CD4-positive, alpha-beta T cell treated with Interferon gamma for 1 hour (primary cell): ENCODE measurements around the gene MARK2.
"Not testable (repeated sequence)": the region's sequence is repeated elsewhere in the genome, so short reads cannot be mapped to it uniquely, and the experiment has no call there.

ENCODE experiments used
- DNase-seq: peaks from one replicate; pipeline ENCODE4 v3.0.0-alpha.2; 2020

The MARK2 gene

DNA sequence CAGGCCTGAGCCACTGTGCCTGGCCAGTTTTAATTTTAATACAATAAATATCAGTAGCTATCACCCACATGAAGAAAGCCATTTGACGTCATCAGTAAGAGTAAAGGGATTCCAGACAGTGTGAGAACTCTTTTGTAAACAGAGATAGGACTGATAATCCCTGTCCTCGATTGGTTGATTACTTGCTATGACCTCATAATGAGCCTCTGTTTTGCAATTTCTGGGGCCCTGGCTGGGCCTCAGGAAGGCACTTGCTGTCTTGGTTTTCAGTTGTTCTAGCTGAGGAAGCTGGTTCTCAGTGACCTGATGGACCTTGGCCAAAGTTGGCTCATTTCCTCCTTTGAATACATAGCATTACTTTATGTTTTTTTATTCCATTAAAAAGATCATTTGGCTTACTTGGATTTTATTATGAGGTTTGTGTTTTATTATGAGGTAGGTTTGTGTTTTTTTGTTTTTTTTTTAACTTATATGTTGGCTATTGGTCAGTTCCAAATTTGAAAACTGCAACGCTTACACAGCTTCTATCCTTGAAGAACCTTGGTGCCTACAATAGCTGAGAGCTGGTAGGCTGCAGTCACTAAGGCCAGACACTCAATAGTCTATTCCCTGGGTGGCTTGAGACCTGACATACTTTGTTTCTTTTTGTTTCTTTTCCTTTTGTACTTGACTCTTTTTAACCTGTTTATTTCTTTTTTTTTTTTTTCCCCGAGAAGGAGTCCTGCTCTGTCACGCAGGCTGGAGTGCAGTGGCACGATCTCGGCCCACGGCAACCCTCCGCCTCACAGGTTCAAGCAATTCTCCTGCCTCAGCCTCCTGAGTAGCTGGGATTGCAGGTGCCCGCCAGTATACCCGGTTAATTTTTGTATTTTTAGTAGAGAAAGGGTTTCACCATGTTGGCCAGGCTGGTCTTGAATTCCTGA is 20.0 kb downstream of the MARK2 start:
- peak; percentile 51 for DNase-seq

DNA sequence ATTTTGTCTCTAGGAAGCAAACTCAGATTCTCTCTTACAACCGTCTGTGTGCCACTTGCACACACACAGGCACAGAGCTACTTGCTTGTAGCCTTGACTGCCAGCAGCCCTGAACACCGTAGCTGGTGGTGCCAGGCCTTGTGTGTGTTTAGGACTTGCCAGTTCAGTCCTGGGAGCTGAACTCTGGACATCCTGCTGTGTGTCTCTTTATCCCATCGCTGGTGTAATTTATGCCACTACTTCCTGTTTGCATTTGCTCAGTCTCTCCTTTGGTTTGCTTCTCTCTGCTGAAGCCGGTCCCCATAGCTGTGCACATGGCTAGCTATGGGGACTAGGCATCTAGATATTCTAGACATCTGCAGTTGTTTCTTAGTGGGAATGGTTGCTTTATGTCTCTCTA is 24.0 kb downstream of the MARK2 start:
- no peak for DNase-seq

- not testable (repeated sequence) for DNase-seq
Observed at GRCh38 chr11:63863620-63864019, 24.7 kb downstream of the MARK2 start.

DNA sequence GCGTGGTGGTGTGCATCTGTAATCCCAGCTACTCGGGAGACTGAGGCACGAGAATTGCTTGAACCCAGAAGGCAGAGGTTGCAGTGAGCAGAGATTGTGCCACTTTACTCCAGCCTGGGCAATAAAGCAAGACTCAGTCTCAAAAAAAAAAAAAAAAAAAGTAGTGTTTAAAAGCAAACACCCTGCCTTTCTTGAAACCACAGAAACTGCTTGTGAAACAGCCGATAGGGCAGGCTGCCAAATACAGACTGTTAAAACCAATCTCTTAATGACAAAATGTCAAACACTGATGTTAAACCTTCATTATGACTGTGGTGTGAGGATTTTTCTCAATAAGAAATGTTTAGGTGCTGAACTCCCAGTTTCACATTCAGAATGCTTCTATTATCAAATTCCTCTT is 27.3 kb downstream of the MARK2 start:
- peak; percentile 63 for DNase-seq

- no peak for DNase-seq
Observed at GRCh38 chr11:63867511-63867910, 28.6 kb downstream of the MARK2 start.

GRCh38 chr11:63868399-63869064 is 29.6 kb downstream of the MARK2 start:
- no peak for DNase-seq

GRCh38 chr11:63869171-63869591 is 30.3 kb downstream of the MARK2 start:
- no peak for DNase-seq

GRCh38 chr11:63869683-63870082 is 30.8 kb downstream of the MARK2 start:
- DNase-seq, result peak; percentile 28

GRCh38 chr11:63870351-63871140 is 31.6 kb downstream of the MARK2 start:
- no peak for DNase-seq

GRCh38 chr11:63871962-63872799 is 33.3 kb downstream of the MARK2 start:
- DNase-seq, result peak; percentile 82

- DNase-seq, result no peak
Observed at GRCh38 chr11:63872800-63873197, 33.9 kb downstream of the MARK2 start.

DNA sequence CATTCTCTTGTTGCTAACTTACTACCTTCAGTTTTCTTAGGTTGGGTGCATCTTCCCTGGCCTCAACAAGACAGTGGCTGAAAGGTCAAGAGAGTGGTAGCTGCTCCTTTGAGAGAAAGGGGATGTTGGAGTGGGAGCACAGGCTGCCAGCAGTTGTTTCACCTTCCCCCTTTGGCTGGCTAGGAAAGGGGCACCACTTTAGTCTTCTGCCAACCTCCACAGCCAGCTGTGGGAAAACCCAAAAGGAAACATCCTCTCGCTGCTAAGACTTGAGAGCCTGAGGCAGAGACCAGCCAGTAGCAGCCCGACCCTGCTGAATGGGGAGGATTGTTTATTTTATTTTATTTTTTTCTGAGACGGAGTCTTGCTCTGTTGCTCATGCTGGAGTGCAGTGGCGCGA is 34.4 kb downstream of the MARK2 start:
- DNase-seq, result no peak

DNA sequence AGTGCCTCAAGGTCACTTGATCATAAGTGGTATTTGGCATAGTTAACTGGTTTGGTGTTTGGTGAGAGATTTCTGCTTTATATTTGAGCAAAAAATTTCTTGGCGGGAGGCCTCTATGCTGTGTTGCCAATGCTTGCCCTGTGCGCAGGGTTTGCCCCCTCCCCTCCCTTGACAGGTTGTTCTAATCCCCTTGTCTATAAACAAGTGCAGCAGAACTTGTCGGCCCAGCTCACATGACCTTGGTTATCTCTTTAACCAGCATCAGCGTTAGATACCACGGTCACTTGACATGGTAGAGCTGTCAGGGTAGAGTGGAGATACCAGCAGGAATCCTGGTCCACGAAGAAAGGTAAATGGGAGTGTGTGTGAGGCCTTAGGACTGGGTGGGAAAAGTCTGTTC is 35.6 kb downstream of the MARK2 start:
- no peak for DNase-seq

DNA sequence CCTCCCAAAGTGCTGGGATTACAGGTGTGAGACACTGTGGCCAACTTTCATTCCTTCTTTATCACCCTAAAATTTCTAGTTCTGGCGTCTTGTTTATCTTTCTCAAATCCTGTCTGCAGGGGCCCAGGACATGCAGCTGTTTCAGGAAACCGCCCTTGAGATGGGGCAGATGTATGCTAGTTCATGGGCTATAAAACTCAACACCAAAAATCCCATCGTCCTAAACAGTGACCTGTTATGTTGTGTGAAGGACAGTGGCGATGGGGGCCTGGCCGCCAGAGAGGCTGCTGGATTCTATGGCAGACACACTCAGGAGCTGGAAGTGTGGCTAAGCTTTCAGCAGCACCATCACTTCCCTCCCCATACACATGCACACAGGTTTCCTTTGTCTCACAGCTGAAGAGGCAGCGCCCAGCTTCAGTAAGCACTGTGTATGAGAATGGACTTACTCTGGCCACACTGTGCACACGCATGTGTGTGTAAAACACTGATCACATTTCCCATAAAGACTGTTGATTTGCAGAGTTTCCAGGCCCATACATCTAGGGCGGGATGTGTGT is 36.7 kb downstream of the MARK2 start:
- no peak for DNase-seq

GRCh38 chr11:63876616-63877015 is 37.7 kb downstream of the MARK2 start:
- DNase-seq, result no peak

DNA sequence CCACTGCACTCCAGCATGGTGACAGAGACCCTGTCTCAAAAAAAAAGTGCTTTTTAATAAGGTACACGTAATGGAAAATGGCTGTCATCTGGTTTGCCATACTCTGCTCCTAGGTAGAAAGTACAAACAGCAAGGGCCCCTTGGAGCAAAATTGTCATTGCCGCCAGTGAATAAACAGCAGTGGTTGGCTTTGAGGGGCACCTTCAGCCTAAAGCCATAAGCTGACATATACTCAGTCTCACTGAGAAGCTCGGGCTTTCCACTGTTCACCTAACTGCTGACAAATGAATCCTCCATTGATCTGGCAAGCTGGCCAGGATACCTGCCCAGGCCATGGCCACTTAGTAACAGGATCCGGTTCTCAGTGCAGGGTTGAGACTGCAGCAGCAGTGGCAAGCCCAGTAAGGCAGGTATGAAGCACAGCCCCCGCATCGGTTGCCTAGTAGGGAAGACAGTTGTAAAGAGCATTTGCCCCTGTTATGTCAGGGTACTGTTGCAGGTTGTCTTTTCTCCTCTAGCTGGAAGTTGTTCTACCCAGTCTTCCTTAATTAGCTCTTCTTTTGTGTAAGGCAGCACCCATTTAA is 38.8 kb downstream of the MARK2 start:
- DNase-seq, result no peak

GRCh38 chr11:63879598-63880402 is 40.9 kb downstream of the MARK2 start:
- no peak for DNase-seq

- no peak for DNase-seq
Observed at GRCh38 chr11:63880403-63880790, 41.5 kb downstream of the MARK2 start.

DNA sequence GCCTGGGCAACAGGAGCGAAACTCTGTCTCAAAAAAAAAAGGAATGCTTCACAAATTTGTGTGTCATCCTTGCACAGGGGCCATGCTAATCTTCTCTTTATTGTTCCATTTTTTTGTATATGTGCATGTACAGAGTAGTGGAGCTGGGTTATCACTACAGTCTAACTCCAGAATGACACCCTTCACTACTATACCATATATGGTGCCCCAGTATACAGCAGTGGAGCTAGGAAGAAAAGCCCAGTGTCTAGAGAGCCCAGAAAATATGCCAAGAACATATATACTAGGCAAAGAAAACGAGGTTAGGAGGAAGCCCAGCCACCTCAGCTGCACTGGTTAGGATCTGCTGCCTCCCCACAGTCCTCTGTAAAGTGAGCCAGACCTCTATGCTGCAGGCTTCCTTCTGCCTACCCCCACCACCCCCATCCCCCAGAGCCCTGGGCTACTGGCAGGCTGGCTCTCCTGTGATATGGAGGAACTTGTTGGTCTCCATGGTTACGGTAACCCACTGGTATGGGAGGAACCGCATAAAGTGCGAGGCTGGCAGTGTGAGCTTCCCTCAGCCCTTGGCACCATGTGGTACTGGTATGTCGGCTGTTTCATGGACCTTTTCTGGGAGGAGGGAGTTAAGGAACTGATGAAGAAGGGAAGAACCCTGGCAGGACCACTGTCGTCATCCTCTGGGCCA is 43.8 kb downstream of the MARK2 start:
- peak; percentile 66 for DNase-seq

GRCh38 chr11:63883791-63884190 is 44.9 kb downstream of the MARK2 start:
- no peak for DNase-seq
